Peyer's patch (tissue), 4 donors: ENCODE measurements around the gene PIGBOS1.

Source experiments
- CTCF ChIP-seq, 6 experiments: fragments of 450-650 bp in 4 of 6; fragments of 200-600 bp in 2 of 6; sonication (generic) in 1 of 6; IDR thresholded peaks; one replicate each; pipeline ENCODE4 v1.5.1; 2017 to 2019; ENCODE audit warnings: antibody characterized with exemption in 6 of 6, mild to moderate bottlenecking in 3 of 6, moderate library complexity in 1 of 6
- POLR2A ChIP-seq, 2 donors: fragments of 450-650 bp; IDR thresholded peaks; one replicate each; pipeline ENCODE4 v1.5.1; 2017; ENCODE audit warnings: antibody characterized with exemption in 2 of 2, mild to moderate bottlenecking in 2 of 2, moderate library complexity in 2 of 2

GRCh38 chr15:55277116-55277564 lies 41.8 kb downstream of the PIGBOS1 start:
- TF ChIP-seq POLR2A (IDR thresholded peaks at IDR 0.05) (no peak), CTCF (IDR thresholded peaks at IDR 0.05) (no peak)
